Lower lobe of right lung (tissue), 2 donors: ENCODE data around the gene SORCS2. TPM values are rescaled to one million over a fixed set of nuclear protein-coding genes. Genes with fewer than 3 reads are reported as not detected.
A peak's percentile ranks its signal among the peaks of the same experiment; 100 is the strongest.

Experiments
- ATAC-seq, 2 donors: fragments of 200-7000 bp; cut with Tn5 transposase; one replicate each; pipeline ENCODE4 v1.9.1; 2020 to 2022; ENCODE audit warnings: mild to moderate bottlenecking in 2 of 2, moderate library complexity in 2 of 2
- DNase-seq: peaks from one replicate; pipeline ENCODE4 v3.0.0-alpha.2; 2020
- H3K27ac ChIP-seq: fragments of 200-600 bp; one replicate; pipeline ENCODE4 v1.8.0; 2022
- H3K27me3 ChIP-seq: fragments of 200-600 bp; one replicate; pipeline ENCODE4 v1.8.0; 2022; ENCODE audit warnings: low read depth
- H3K36me3 ChIP-seq: fragments of 200-600 bp; one replicate; pipeline ENCODE4 v1.8.0; 2022; ENCODE audit warnings: mild to moderate bottlenecking
- H3K4me1 ChIP-seq: fragments of 200-600 bp; one replicate; pipeline ENCODE4 v1.8.0; 2022
- H3K4me3 ChIP-seq: fragments of 200-600 bp; one replicate; pipeline ENCODE4 v1.8.0; 2022; ENCODE audit warnings: mild to moderate bottlenecking
- H3K9me3 ChIP-seq: fragments of 200-600 bp; one replicate; pipeline ENCODE4 v1.8.0; 2022
- intact Hi-C: fragments of 100-400 bp; cut with DNase I; formaldehyde crosslinking; loops from one replicate; pipeline ENCODE4 v1.11.0; 2022
- total RNA-seq: library from RNA; stranded (reverse); fragmentation: NEBNext Ultra II Directional; extraction: Animal tissue kit (Norgen Biotek cat#: 25700); gene quantifications from one replicate; pipeline ENCODE4 v1.2.1, GENCODE V29; 2021
- TF ChIP-seq, protein P1 (sequence below): fragments of 200-600 bp; IDR thresholded peaks from one replicate; pipeline ENCODE4 v1.8.0; 2022; ENCODE audit warnings: antibody characterized with exemption, mild to moderate bottlenecking
- donor health status: DM: no; HTN: yes; CAD: no; lungs with severe emphysema.

Gene SORCS2
- total RNA-seq, 1 donor from 2014 or later: 5.8 TPM

DNA sequence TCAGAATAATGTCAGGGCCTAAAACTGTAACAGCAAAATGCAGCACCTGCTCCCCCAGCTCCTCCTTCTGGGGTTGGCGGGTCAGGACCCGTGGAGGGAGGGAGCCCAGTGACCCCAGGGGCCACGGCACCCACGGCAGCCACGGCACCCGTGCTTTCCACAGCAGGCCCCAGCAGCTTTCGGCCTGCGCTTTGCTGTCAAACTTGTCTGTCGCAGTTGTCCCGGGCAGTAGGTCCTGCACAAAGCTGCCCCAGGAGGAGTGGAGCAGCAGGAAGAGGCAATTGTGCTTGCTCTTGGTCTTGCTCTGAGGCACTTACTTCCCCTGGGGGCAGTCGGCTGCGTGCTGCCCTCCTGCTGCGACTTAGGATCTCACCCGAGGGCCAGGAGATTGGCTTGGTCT lies 563.7 kb downstream of the SORCS2 start:
- Histone ChIP-seq H3K27ac (no peak overlapping the region), H3K4me3 (no peak overlapping the region), H3K27me3 (no peaks in the 10 kb centered on the region), H3K4me1 (peaks cover 19% of the 10 kb centered on the region), H3K36me3 (peaks cover 5% of the 10 kb centered on the region), H3K9me3 (no peaks in the 10 kb centered on the region)
- ATAC-seq (no peak), DNase-seq (peak; percentile 32)
- intact Hi-C loops: loop anchor here (5.0 kb wide), 1 partner anchor 46 kb away; no protein-coding TSS in a partner anchor
- TF ChIP-seq, protein P1, sequence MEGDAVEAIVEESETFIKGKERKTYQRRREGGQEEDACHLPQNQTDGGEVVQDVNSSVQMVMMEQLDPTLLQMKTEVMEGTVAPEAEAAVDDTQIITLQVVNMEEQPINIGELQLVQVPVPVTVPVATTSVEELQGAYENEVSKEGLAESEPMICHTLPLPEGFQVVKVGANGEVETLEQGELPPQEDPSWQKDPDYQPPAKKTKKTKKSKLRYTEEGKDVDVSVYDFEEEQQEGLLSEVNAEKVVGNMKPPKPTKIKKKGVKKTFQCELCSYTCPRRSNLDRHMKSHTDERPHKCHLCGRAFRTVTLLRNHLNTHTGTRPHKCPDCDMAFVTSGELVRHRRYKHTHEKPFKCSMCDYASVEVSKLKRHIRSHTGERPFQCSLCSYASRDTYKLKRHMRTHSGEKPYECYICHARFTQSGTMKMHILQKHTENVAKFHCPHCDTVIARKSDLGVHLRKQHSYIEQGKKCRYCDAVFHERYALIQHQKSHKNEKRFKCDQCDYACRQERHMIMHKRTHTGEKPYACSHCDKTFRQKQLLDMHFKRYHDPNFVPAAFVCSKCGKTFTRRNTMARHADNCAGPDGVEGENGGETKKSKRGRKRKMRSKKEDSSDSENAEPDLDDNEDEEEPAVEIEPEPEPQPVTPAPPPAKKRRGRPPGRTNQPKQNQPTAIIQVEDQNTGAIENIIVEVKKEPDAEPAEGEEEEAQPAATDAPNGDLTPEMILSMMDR: no peak

DNA sequence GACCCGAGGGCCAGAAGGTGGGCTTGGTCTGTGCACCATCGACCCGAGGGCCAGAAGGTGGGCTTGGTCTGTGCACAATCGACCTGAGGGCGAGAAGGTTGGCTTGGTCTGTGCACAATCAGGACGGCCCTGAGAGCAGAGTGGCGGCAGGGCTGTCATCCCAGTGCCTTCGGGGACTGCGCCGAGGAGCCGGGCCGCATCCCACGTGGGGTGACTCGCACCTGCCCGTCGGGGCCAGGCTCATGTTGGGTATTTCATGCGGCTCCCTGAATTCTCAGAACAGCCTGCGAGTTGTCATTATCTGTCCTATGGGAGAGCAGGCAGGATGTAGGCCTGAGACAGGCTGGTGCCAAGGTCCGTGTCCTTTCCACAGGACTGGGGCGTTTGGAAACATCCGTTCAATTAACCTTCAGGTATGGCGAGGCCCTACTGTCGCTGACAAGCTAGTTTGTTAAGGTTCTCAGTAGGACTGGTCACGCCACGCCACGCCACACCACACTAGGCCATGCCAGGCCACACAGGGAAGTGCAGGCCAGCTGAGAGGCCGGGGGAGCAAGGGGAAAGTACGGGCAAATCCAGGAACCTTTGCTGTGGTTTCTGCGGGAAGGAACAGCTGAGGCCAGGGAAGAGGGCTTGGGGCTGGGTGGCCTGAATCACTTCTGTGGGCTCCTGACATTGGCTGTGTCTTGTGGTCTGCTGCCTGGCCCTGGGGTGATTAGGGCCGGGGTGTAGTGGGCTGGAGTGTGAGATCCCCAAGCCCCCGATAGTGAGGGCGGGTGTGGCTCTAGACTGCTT lies 564.4 kb downstream of the SORCS2 start:
- H3K27me3 ChIP-seq: no peaks in the 10 kb centered on the region
- DNase-seq (peak; percentile 43), ATAC-seq (no peak)
- TF ChIP-seq, protein P1: no peak
- no peaks in the 10 kb centered on the region for H3K9me3 ChIP-seq
- no peak overlapping the region for H3K27ac ChIP-seq
- peaks cover 15% of the 10 kb centered on the region for H3K4me1 ChIP-seq
- intact Hi-C loops: loop anchor here (5.0 kb wide), 1 partner anchor 46 kb away; no protein-coding TSS in a partner anchor
- H3K4me3 ChIP-seq: no peak overlapping the region
- peaks cover 12% of the 10 kb centered on the region for H3K36me3 ChIP-seq

- no peaks in the 10 kb centered on the region for H3K27me3 ChIP-seq
- intact Hi-C loops: loop anchor here (5.0 kb wide), 1 partner anchor 45 kb away; no protein-coding TSS in a partner anchor
- peaks cover 19% of the 10 kb centered on the region for H3K36me3 ChIP-seq
- H3K4me1 ChIP-seq: peaks cover 15% of the 10 kb centered on the region
- no peak overlapping the region for H3K27ac ChIP-seq
- DNase-seq: peak; percentile 18
- no peak for ATAC-seq
- no peak overlapping the region for H3K4me3 ChIP-seq
- TF ChIP-seq, protein P1: no peak
- no peaks in the 10 kb centered on the region for H3K9me3 ChIP-seq
These were observed 565.4 kb downstream of the SORCS2 start for GRCh38 chr4:7757501-7758471.

GRCh38 chr4:7758476-7758875 lies 566.1 kb downstream of the SORCS2 start:
- TF ChIP-seq, protein P1: no peak
- peak; percentile 30 for DNase-seq
- intact Hi-C loops: loop anchor here (5.0 kb wide), 1 partner anchor 44 kb away; no protein-coding TSS in a partner anchor
- Histone ChIP-seq H3K27me3 (no peaks in the 10 kb centered on the region), H3K4me3 (no peak overlapping the region), H3K36me3 (peaks cover 26% of the 10 kb centered on the region), H3K27ac (no peak overlapping the region), H3K4me1 (peaks cover 15% of the 10 kb centered on the region), H3K9me3 (no peaks in the 10 kb centered on the region)
- ATAC-seq: no peak

GRCh38 chr4:7759216-7759615 lies 566.9 kb downstream of the SORCS2 start:
- ATAC-seq (peak in 1 of 2 donors; percentile 44), DNase-seq (peak; percentile 63)
- Histone ChIP-seq H3K36me3 (peaks cover 29% of the 10 kb centered on the region), H3K27me3 (no peaks in the 10 kb centered on the region), H3K9me3 (no peaks in the 10 kb centered on the region), H3K4me3 (no peak overlapping the region), H3K4me1 (peaks cover 15% of the 10 kb centered on the region), H3K27ac (no peak overlapping the region)
- TF ChIP-seq, protein P1: no peak
- intact Hi-C loops: loop anchor here (5.0 kb wide), 1 partner anchor 43 kb away; no protein-coding TSS in a partner anchor
